Stomach smooth muscle (tissue), 2 donors: ENCODE results near the gene GPI.
A peak's percentile ranks its signal among the peaks of the same experiment; 100 is the strongest.
"Not testable (repeated sequence)": the region's sequence is repeated elsewhere in the genome, so short reads cannot be mapped to it uniquely, and the experiment has no call there.

Experiments used
- H3K27ac ChIP-seq: one replicate; pipeline ENCODE4 v1.7.0; 2013; ENCODE audit warnings: mild to moderate bottlenecking, low read length, inconsistent platforms
- H3K27me3 ChIP-seq, 2 donors: one replicate each; pipeline ENCODE4 v1.7.0; 2013; ENCODE audit warnings: low read length in 2 of 2; ENCODE audit not compliant: insufficient read depth in 2 of 2, control insufficient read depth in 1 of 2
- H3K36me3 ChIP-seq, 2 donors: one replicate each; pipeline ENCODE4 v1.7.0; 2013; ENCODE audit warnings: low read length in 2 of 2; ENCODE audit not compliant: control insufficient read depth in 2 of 2, insufficient read depth in 2 of 2
- H3K4me1 ChIP-seq: one replicate; pipeline ENCODE4 v1.7.0; 2013; ENCODE audit warnings: low read length; ENCODE audit not compliant: control insufficient read depth, insufficient read depth
- H3K4me3 ChIP-seq, 2 donors: one replicate each; pipeline ENCODE4 v1.7.0; 2013; ENCODE audit warnings: low read length in 2 of 2
- H3K9ac ChIP-seq, 2 donors: one replicate each; pipeline ENCODE4 v1.7.0; 2013; ENCODE audit warnings: low read length in 2 of 2, mild to moderate bottlenecking in 1 of 2
- H3K9me3 ChIP-seq, 2 donors: one replicate each; pipeline ENCODE4 v1.7.0; 2013; ENCODE audit warnings: low read length in 2 of 2; ENCODE audit not compliant: control insufficient read depth in 2 of 2
- donor health status: healthy.
- donor health status: Pancreatic carcinoma.

GPI gene

GRCh38 chr19:34386645-34387445 is 21.8 kb downstream of the GPI start:
- Histone ChIP-seq H3K9ac (no peak overlapping the region), H3K4me1 (no peaks in the 10 kb centered on the region), H3K36me3 (peaks cover 67 to 84% of the 10 kb centered on the region in 2 donors), H3K27me3 (no peaks in the 10 kb centered on the region), H3K27ac (no peak overlapping the region), H3K9me3 (no peaks in the 10 kb centered on the region), H3K4me3 (no peak overlapping the region)

- Histone ChIP-seq H3K27ac (no peak overlapping the region), H3K9ac (no peak overlapping the region), H3K36me3 (peaks cover 67 to 84% of the 10 kb centered on the region in 2 donors), H3K9me3 (no peaks in the 10 kb centered on the region), H3K4me1 (no peaks in the 10 kb centered on the region), H3K27me3 (no peaks in the 10 kb centered on the region), H3K4me3 (no peak overlapping the region)
Observed at GRCh38 chr19:34387446-34387810, 22.4 kb downstream of the GPI start.

- H3K9ac ChIP-seq, H3K9me3 ChIP-seq, H3K27me3 ChIP-seq, H3K27ac ChIP-seq, H3K4me1 ChIP-seq, H3K4me3 ChIP-seq: not testable (repeated sequence)
- peaks cover 69 to 79% of the 10 kb centered on the region in 2 donors for H3K36me3 ChIP-seq
Observed at GRCh38 chr19:34388745-34389144, 23.7 kb downstream of the GPI start.

GRCh38 chr19:34391813-34392212 is 26.8 kb downstream of the GPI start:
- Histone ChIP-seq H3K4me1 (no peaks in the 10 kb centered on the region), H3K4me3 (no peak overlapping the region), H3K27me3 (no peaks in the 10 kb centered on the region), H3K27ac (no peak overlapping the region), H3K9ac (peak overlapping the region in 1 of 2 donors; percentile 66), H3K36me3 (peaks cover 69 to 80% of the 10 kb centered on the region in 2 donors), H3K9me3 (no peaks in the 10 kb centered on the region)

GRCh38 chr19:34393031-34393430 is 28.0 kb downstream of the GPI start:
- no peak overlapping the region for H3K9ac ChIP-seq
- no peaks in the 10 kb centered on the region for H3K9me3 ChIP-seq
- H3K27ac ChIP-seq = no peak overlapping the region
- H3K4me3 ChIP-seq = no peak overlapping the region
- H3K4me1 ChIP-seq = no peaks in the 10 kb centered on the region
- H3K36me3 ChIP-seq = peaks cover 60 to 75% of the 10 kb centered on the region in 2 donors
- H3K27me3 ChIP-seq = no peaks in the 10 kb centered on the region

- Histone ChIP-seq H3K4me1 (no peaks in the 10 kb centered on the region), H3K27me3 (no peaks in the 10 kb centered on the region), H3K27ac (no peak overlapping the region), H3K36me3 (peaks cover 59 to 76% of the 10 kb centered on the region in 2 donors), H3K4me3 (no peak overlapping the region), H3K9me3 (no peaks in the 10 kb centered on the region), H3K9ac (no peak overlapping the region)
Observed at GRCh38 chr19:34393629-34394028, 28.6 kb downstream of the GPI start.

- Histone ChIP-seq H3K9ac (no peak overlapping the region), H3K27ac (no peak overlapping the region), H3K27me3 (no peaks in the 10 kb centered on the region), H3K36me3 (peaks cover 39 to 56% of the 10 kb centered on the region in 2 donors), H3K4me3 (no peak overlapping the region), H3K9me3 (no peaks in the 10 kb centered on the region), H3K4me1 (no peaks in the 10 kb centered on the region)
Observed at GRCh38 chr19:34397853-34398252, 32.9 kb downstream of the GPI start.

- Histone ChIP-seq H3K9me3 (no peaks in the 10 kb centered on the region), H3K27me3 (no peaks in the 10 kb centered on the region), H3K27ac (no peak overlapping the region), H3K4me3 (no peak overlapping the region), H3K9ac (no peak overlapping the region), H3K36me3 (peaks cover 26 to 41% of the 10 kb centered on the region in 2 donors), H3K4me1 (peaks cover 5% of the 10 kb centered on the region)
Observed at GRCh38 chr19:34399886-34400285, 34.9 kb downstream of the GPI start.

GRCh38 chr19:34400844-34401243 is 35.8 kb downstream of the GPI start:
- peaks cover 21 to 35% of the 10 kb centered on the region in 2 donors for H3K36me3 ChIP-seq

GRCh38 chr19:34402074-34402600 is 37.1 kb downstream of the GPI start:
- Histone ChIP-seq H3K4me3 (no peak overlapping the region), H3K36me3 (peaks cover 15 to 24% of the 10 kb centered on the region in 2 donors), H3K27me3 (no peaks in the 10 kb centered on the region), H3K9ac (no peak overlapping the region), H3K9me3 (no peaks in the 10 kb centered on the region), H3K27ac (no peak overlapping the region), H3K4me1 (peaks cover 5% of the 10 kb centered on the region)

More at GRCh38 chr19:34400844-34401243, 35.8 kb downstream of the GPI start:
- H3K27me3 ChIP-seq, H3K9ac ChIP-seq, H3K4me1 ChIP-seq, H3K4me3 ChIP-seq, H3K27ac ChIP-seq, H3K9me3 ChIP-seq: not testable (repeated sequence)

GRCh38 chr19:34403784-34404108 is 38.8 kb downstream of the GPI start:
- Histone ChIP-seq H3K36me3 (peaks cover 13 to 19% of the 10 kb centered on the region in 2 donors), H3K27ac (no peak overlapping the region), H3K9ac (peak overlapping the region; percentile 66 to 84), H3K9me3 (no peaks in the 10 kb centered on the region), H3K4me3 (peak overlapping the region; percentile 81 to 96), H3K27me3 (no peaks in the 10 kb centered on the region), H3K4me1 (peaks cover 5% of the 10 kb centered on the region)
